ENCODE data around the gene BSPRY. TPM values are rescaled to one million over a fixed set of nuclear protein-coding genes. Genes with fewer than 3 reads are reported as not detected.

The BSPRY gene
- total and polyA plus RNA-seq, 2 donors (not counting 1 experiment from before 2014, with no cell fraction given) = not detected

GRCh38 chr9:113410207-113410864 lies 61.0 kb downstream of the BSPRY start, which contains the start of the genes C9orf43 and POLE3:
TSS of gene C9orf43 (plus strand) at chr9:113410747. CDS start at chr9:113413494, 2,747 bp downstream.
TSS of gene POLE3 (minus strand) at chr9:113410675. CDS start at chr9:113410293, 382 bp downstream.
- H3K27me3 ChIP-seq (ENCODE audit: control insufficient read depth, insufficient read depth, low read length) = no peaks in the 10 kb centered on the region
- TF ChIP-seq CTCF (conservative IDR thresholded peaks at IDR 0.05 in 1 of 2, IDR thresholded peaks at IDR 0.05 in 1 of 2; ENCODE audit: low read depth in 1 of 2, low read length in 2 of 2) = no peak
- no peak for TF ChIP-seq EZH2 (IDR thresholded peaks at IDR 0.05; ENCODE audit: low read length, missing control alignments)
- peaks cover 4% of the 10 kb centered on the region for H3K4me1 ChIP-seq (ENCODE audit: control insufficient read depth, extremely low read depth, insufficient read depth, low read length)
- peak within 1 kb of the TSS; percentile 100 for H3K4me2 ChIP-seq (ENCODE audit: extremely low read depth, insufficient read depth, low read length)
- peaks cover 2% of the 10 kb centered on the region for H3K36me3 ChIP-seq (ENCODE audit: control insufficient read depth, insufficient read depth, low read length)
- peak within 1 kb of the TSS; percentile 87 to 98 (median 96) for H3K4me3 ChIP-seq (replicated peaks in 1 of 4; ENCODE audit: control extremely low read depth in 1 of 4, insufficient read depth in 1 of 4, low read depth in 3 of 4, low read length in 4 of 4)
- H4K20me1 ChIP-seq (ENCODE audit: control insufficient read depth, extremely low read depth, insufficient read depth, low read length) = no peaks in the 10 kb centered on the region
- H3K9ac ChIP-seq (ENCODE audit: insufficient read depth, low read length) = peak within 1 kb of the TSS; percentile 98
- peaks cover 19% of the 10 kb centered on the region for H3K79me2 ChIP-seq (ENCODE audit: control insufficient read depth, insufficient read depth, low read length)
- peak; percentile 95 to 96 for DNase-seq (ENCODE audit: low read depth in 2 of 2)
- peak within 1 kb of the TSS; percentile 99 for H3K27ac ChIP-seq (ENCODE audit: insufficient read depth, low read length)
- H3K9me3 ChIP-seq (ENCODE audit: control insufficient read depth, insufficient read depth, low read depth, low read length) = no peaks in the 10 kb centered on the region
- H2AFZ ChIP-seq (ENCODE audit: low read length) = peak within 1 kb of the TSS; percentile 92

GRCh38 chr9:113416149-113416721 lies 66.9 kb downstream of the BSPRY start:
- no peak for DNase-seq (ENCODE audit: low read depth in 2 of 2)
- H3K36me3 ChIP-seq (ENCODE audit: control insufficient read depth, insufficient read depth, low read length) = no peaks in the 10 kb centered on the region
- no peak overlapping the region for H3K27ac ChIP-seq (ENCODE audit: insufficient read depth, low read length)
- no peaks in the 10 kb centered on the region for H3K9me3 ChIP-seq (ENCODE audit: control insufficient read depth, insufficient read depth, low read depth, low read length)
- H3K4me2 ChIP-seq (ENCODE audit: extremely low read depth, insufficient read depth, low read length) = no peak overlapping the region
- H4K20me1 ChIP-seq (ENCODE audit: control insufficient read depth, extremely low read depth, insufficient read depth, low read length) = no peaks in the 10 kb centered on the region
- no peak for TF ChIP-seq CTCF (conservative IDR thresholded peaks at IDR 0.05 in 1 of 2, IDR thresholded peaks at IDR 0.05 in 1 of 2; ENCODE audit: low read depth in 1 of 2, low read length in 2 of 2)
- no peak for TF ChIP-seq EZH2 (IDR thresholded peaks at IDR 0.05; ENCODE audit: low read length, missing control alignments)
- H3K9ac ChIP-seq (ENCODE audit: insufficient read depth, low read length) = no peak overlapping the region
- H3K4me3 ChIP-seq (replicated peaks in 1 of 4; ENCODE audit: control extremely low read depth in 1 of 4, insufficient read depth in 1 of 4, low read depth in 3 of 4, low read length in 4 of 4) = no peak overlapping the region
- H3K79me2 ChIP-seq (ENCODE audit: control insufficient read depth, insufficient read depth, low read length) = no peaks in the 10 kb centered on the region
- no peaks in the 10 kb centered on the region for H3K4me1 ChIP-seq (ENCODE audit: control insufficient read depth, extremely low read depth, insufficient read depth, low read length)
- H2AFZ ChIP-seq (ENCODE audit: low read length) = no peak overlapping the region
- H3K27me3 ChIP-seq (ENCODE audit: control insufficient read depth, insufficient read depth, low read length) = no peaks in the 10 kb centered on the region

GRCh38 chr9:113417370-113417769 lies 68.0 kb downstream of the BSPRY start:
- no peaks in the 10 kb centered on the region for H3K27me3 ChIP-seq (ENCODE audit: control insufficient read depth, insufficient read depth, low read length)
- no peak for TF ChIP-seq CTCF (conservative IDR thresholded peaks at IDR 0.05 in 1 of 2, IDR thresholded peaks at IDR 0.05 in 1 of 2; ENCODE audit: low read depth in 1 of 2, low read length in 2 of 2)
- TF ChIP-seq EZH2 (IDR thresholded peaks at IDR 0.05; ENCODE audit: low read length, missing control alignments) = no peak
- H3K4me2 ChIP-seq (ENCODE audit: extremely low read depth, insufficient read depth, low read length) = no peak overlapping the region
- DNase-seq (ENCODE audit: low read depth in 2 of 2) = no peak
- H3K27ac ChIP-seq (ENCODE audit: insufficient read depth, low read length) = no peak overlapping the region
- no peaks in the 10 kb centered on the region for H3K36me3 ChIP-seq (ENCODE audit: control insufficient read depth, insufficient read depth, low read length)
- H3K4me1 ChIP-seq (ENCODE audit: control insufficient read depth, extremely low read depth, insufficient read depth, low read length) = no peaks in the 10 kb centered on the region
- H3K9ac ChIP-seq (ENCODE audit: insufficient read depth, low read length) = no peak overlapping the region
- H2AFZ ChIP-seq (ENCODE audit: low read length) = no peak overlapping the region
- H3K79me2 ChIP-seq (ENCODE audit: control insufficient read depth, insufficient read depth, low read length) = no peaks in the 10 kb centered on the region
- no peaks in the 10 kb centered on the region for H4K20me1 ChIP-seq (ENCODE audit: control insufficient read depth, extremely low read depth, insufficient read depth, low read length)
- H3K4me3 ChIP-seq (replicated peaks in 1 of 4; ENCODE audit: control extremely low read depth in 1 of 4, insufficient read depth in 1 of 4, low read depth in 3 of 4, low read length in 4 of 4) = no peak overlapping the region
- no peaks in the 10 kb centered on the region for H3K9me3 ChIP-seq (ENCODE audit: control insufficient read depth, insufficient read depth, low read depth, low read length)
